H9 (cell line): Measurements from ENCODE around the gene SEC24C. TPM values are rescaled to one million over a fixed set of nuclear protein-coding genes. Genes with fewer than 3 reads are reported as not detected.

Experiments used
- DNase-seq: peaks from one replicate; pipeline ENCODE4 v3.0.0-alpha.2; 2017
- H2AFZ ChIP-seq: one replicate; pipeline ENCODE4 v1.6.1; 2013; ENCODE audit warnings: mild to moderate bottlenecking, low read length, control low read depth, moderate library complexity
- H2AK5ac ChIP-seq: 2 replicates; pipeline ENCODE4 v1.6.1; 2013; ENCODE audit warnings: low read length, control low read depth, mixed read lengths; ENCODE audit not compliant: insufficient read length
- H2BK120ac ChIP-seq: one replicate; pipeline ENCODE4 v1.6.1; 2013; ENCODE audit warnings: low read depth, mild to moderate bottlenecking, low read length, control low read depth, inconsistent platforms; ENCODE audit not compliant: poor library complexity, severe bottlenecking
- H2BK12ac ChIP-seq: 2 replicates; pipeline ENCODE4 v1.6.1; 2013; ENCODE audit warnings: low read length, control low read depth, mixed read lengths, low read depth; ENCODE audit not compliant: insufficient read length
- H2BK15ac ChIP-seq: 2 replicates; pipeline ENCODE4 v1.6.1; 2013; ENCODE audit warnings: low read depth, low read length, control low read depth
- H2BK20ac ChIP-seq: one replicate; pipeline ENCODE4 v1.6.1; 2013; ENCODE audit warnings: low read depth, mild to moderate bottlenecking, low read length, control low read depth, inconsistent platforms; ENCODE audit not compliant: poor library complexity, severe bottlenecking
- H2BK5ac ChIP-seq: 2 replicates; pipeline ENCODE4 v1.6.1; 2013; ENCODE audit warnings: low read length, control low read depth, mixed read lengths; ENCODE audit not compliant: insufficient read length
- H3K14ac ChIP-seq: 2 replicates; pipeline ENCODE4 v1.6.1; 2013; ENCODE audit warnings: low read length, control low read depth; ENCODE audit not compliant: insufficient read depth
- H3K18ac ChIP-seq: 2 replicates; pipeline ENCODE4 v1.6.1; 2013; ENCODE audit warnings: low read depth, mild to moderate bottlenecking, mixed read lengths, low read length, control low read depth; ENCODE audit not compliant: insufficient read length
- H3K23ac ChIP-seq: 2 replicates; pipeline ENCODE4 v1.6.1; 2013; ENCODE audit warnings: low read length, control low read depth, mixed read lengths, low read depth; ENCODE audit not compliant: insufficient read length
- H3K23me2 ChIP-seq: 2 replicates; pipeline ENCODE4 v1.6.1; 2013; ENCODE audit warnings: low read depth, mild to moderate bottlenecking, mixed read lengths, low read length, control low read depth; ENCODE audit not compliant: insufficient read length, poor library complexity, severe bottlenecking
- H3K27ac ChIP-seq: 2 replicates; pipeline ENCODE4 v1.5.1; 2013; ENCODE audit warnings: low read length, control low read depth, mixed read lengths, low read depth; ENCODE audit not compliant: insufficient read length
- H3K27me3 ChIP-seq: 2 replicates; pipeline ENCODE4 v1.6.1; 2013; ENCODE audit warnings: low read length, control low read depth, inconsistent platforms; ENCODE audit not compliant: insufficient read depth
- H3K4ac ChIP-seq: 2 replicates; pipeline ENCODE4 v1.6.1; 2013; ENCODE audit warnings: low read depth, mild to moderate bottlenecking, control low read depth, inconsistent platforms, low read length, moderate library complexity
- H3K4me1 ChIP-seq: 2 replicates; pipeline ENCODE4 v1.6.1; 2013; ENCODE audit warnings: low read length, control low read depth, inconsistent platforms; ENCODE audit not compliant: insufficient read depth
- H3K4me2 ChIP-seq: 2 replicates; pipeline ENCODE4 v1.6.1; 2013; ENCODE audit warnings: low read length, control low read depth, mixed read lengths; ENCODE audit not compliant: insufficient read length, insufficient read depth
- H3K56ac ChIP-seq: 2 replicates; pipeline ENCODE4 v1.6.1; 2013; ENCODE audit warnings: low read depth, mild to moderate bottlenecking, mixed read lengths, low read length, control low read depth; ENCODE audit not compliant: insufficient read length
- H3K79me1 ChIP-seq: 2 replicates; pipeline ENCODE4 v1.6.1; 2013; ENCODE audit warnings: low read depth, mild to moderate bottlenecking, moderate library complexity, low read length, control low read depth, inconsistent platforms; ENCODE audit not compliant: insufficient read depth, poor library complexity, severe bottlenecking
- H3K79me2 ChIP-seq: 2 replicates; pipeline ENCODE4 v1.6.1; 2013; ENCODE audit warnings: low read length, control low read depth, inconsistent platforms; ENCODE audit not compliant: insufficient read depth
- H3K9ac ChIP-seq: 2 replicates; pipeline ENCODE4 v1.6.1; 2013; ENCODE audit warnings: low read length, control low read depth, mixed read lengths; ENCODE audit not compliant: insufficient read length; ENCODE audit errors: extremely low read depth
- H3K9me3 ChIP-seq: one replicate; pipeline ENCODE4 v1.6.1; 2013; ENCODE audit warnings: low read depth, low read length, inconsistent platforms; ENCODE audit not compliant: control insufficient read depth
- H3T11ph ChIP-seq: one replicate; pipeline ENCODE4 v1.6.1; 2013; ENCODE audit warnings: mild to moderate bottlenecking, low read length, control low read depth, inconsistent platforms
- H4K20me1 ChIP-seq: one replicate; pipeline ENCODE4 v1.6.1; 2013; ENCODE audit not compliant: control insufficient read depth, insufficient read length, insufficient read depth
- H4K5ac ChIP-seq: 2 replicates; pipeline ENCODE4 v1.6.1; 2013; ENCODE audit warnings: low read depth, mild to moderate bottlenecking, mixed read lengths, low read length, control low read depth; ENCODE audit not compliant: insufficient read length
- H4K8ac ChIP-seq: replicated peaks from 2 replicates; pipeline ENCODE4 v1.6.1; 2013; ENCODE audit warnings: low read length, control low read depth, mixed read lengths, low read depth; ENCODE audit not compliant: insufficient read length
- H4K91ac ChIP-seq: 2 replicates; pipeline ENCODE4 v1.6.1; 2013; ENCODE audit warnings: low read depth, mild to moderate bottlenecking, moderate library complexity, mixed read lengths, low read length, control low read depth; ENCODE audit not compliant: insufficient read length
- H3K27ac Mint-ChIP-seq, 3 experiments: 2 replicates in 2 of 3; 3 replicates in 1 of 3; pipeline ENCODE4 v1.8.0; 2020 to 2021; ENCODE audit warnings: mixed read lengths in 3 of 3, mild to moderate bottlenecking in 1 of 3, moderate library complexity in 1 of 3
- H3K27me3 Mint-ChIP-seq: 2 replicates; pipeline ENCODE4 v1.8.0; 2021; ENCODE audit warnings: low read depth, mild to moderate bottlenecking, moderate library complexity, mixed read lengths
- H3K36me3 Mint-ChIP-seq, 3 experiments: 2 replicates in 2 of 3; 3 replicates in 1 of 3; pipeline ENCODE4 v1.8.0; 2020 to 2021; ENCODE audit warnings: low read depth in 3 of 3, mixed read lengths in 3 of 3; ENCODE audit not compliant: insufficient read depth in 1 of 3
- H3K4me1 Mint-ChIP-seq, 2 experiments: 2 replicates each; pipeline ENCODE4 v1.8.0; 2020; ENCODE audit warnings: mixed read lengths in 2 of 2
- H3K4me3 Mint-ChIP-seq, 2 experiments: 2 replicates in 1 of 2; 3 replicates in 1 of 2; pipeline ENCODE4 v1.8.0; 2020 to 2021; ENCODE audit warnings: mild to moderate bottlenecking in 2 of 2, mixed read lengths in 2 of 2, moderate library complexity in 1 of 2
- H3K9me3 Mint-ChIP-seq, 2 experiments: 2 replicates in 1 of 2; 3 replicates in 1 of 2; pipeline ENCODE4 v1.8.0; 2020; ENCODE audit warnings: mild to moderate bottlenecking in 2 of 2, mixed read lengths in 2 of 2, moderate library complexity in 1 of 2
- WGBS: extraction: QIAGEN DNeasy Blood & Tissue Kit; methylation state at CpG from one replicate; pipeline ENCODE4 v1.1.7; 2013; ENCODE audit warnings: missing lambda C conversion rate, low lambda C conversion rate, mixed read lengths; ENCODE audit not compliant: insufficient read length; ENCODE audit errors: extremely low coverage; 5-methylcytosine and 5-hydroxymethylcytosine counted together
- total RNA-seq: library from RNA; stranded (reverse); gene quantifications from 2 replicates; pipeline ENCODE4 v1.2.1, GENCODE V29; 2021
- TF ChIP-seq, protein P1 (sequence below): fragments of 200-600 bp; sonication (generic); conservative IDR thresholded peaks from 3 replicates; pipeline ENCODE4 v1.8.0; 2021; ENCODE audit warnings: antibody characterized with exemption, mild to moderate bottlenecking

Gene SEC24C
- total RNA-seq, 1 experiment from 2014 or later = 62.4 TPM

- Mint-ChIP-seq H3K9me3 (no peaks in the 10 kb centered on the region), H3K4me3 (no peak overlapping the region), H3K27me3 (no peaks in the 10 kb centered on the region), H3K4me1 (peaks cover 20 to 25% of the 10 kb centered on the region in 2 experiments), H3K27ac (no peak overlapping the region; a peak in 1 of 7 replicates), H3K36me3 (peaks cover 27 to 76% (median 55%) of the 10 kb centered on the region in 3 experiments)
- WGBS = no CpG with 5 or more reads among the region's 5 CpGs
- Histone ChIP-seq H3T11ph (no peak overlapping the region), H2BK5ac (no peak overlapping the region), H3K18ac (no peak overlapping the region), H2AK5ac (no peak overlapping the region), H3K9ac (no peak overlapping the region), H3K27ac (no peak overlapping the region), H3K4ac (no peak overlapping the region), H3K79me2 (no peaks in the 10 kb centered on the region), H3K27me3 (no peaks in the 10 kb centered on the region), H2AFZ (no peak overlapping the region), H3K79me1 (no peaks in the 10 kb centered on the region), H2BK12ac (no peak overlapping the region), H3K4me1 (peaks cover 5% of the 10 kb centered on the region; the same call in 1 of the 2 replicates), H4K20me1 (no peaks in the 10 kb centered on the region), H3K4me2 (no peak overlapping the region), H2BK20ac (no peak overlapping the region), H3K23ac (no peak overlapping the region), H3K23me2 (peaks cover 3% of the 10 kb centered on the region), H3K14ac (no peak overlapping the region), H4K8ac (no peak overlapping the region), H2BK15ac (no peak overlapping the region), H4K5ac (no peak overlapping the region), H2BK120ac (no peak overlapping the region), H3K9me3 (no peaks in the 10 kb centered on the region), H4K91ac (no peak overlapping the region), H3K56ac (no peak overlapping the region)
- DNase-seq = no peak
- TF ChIP-seq, protein P1, sequence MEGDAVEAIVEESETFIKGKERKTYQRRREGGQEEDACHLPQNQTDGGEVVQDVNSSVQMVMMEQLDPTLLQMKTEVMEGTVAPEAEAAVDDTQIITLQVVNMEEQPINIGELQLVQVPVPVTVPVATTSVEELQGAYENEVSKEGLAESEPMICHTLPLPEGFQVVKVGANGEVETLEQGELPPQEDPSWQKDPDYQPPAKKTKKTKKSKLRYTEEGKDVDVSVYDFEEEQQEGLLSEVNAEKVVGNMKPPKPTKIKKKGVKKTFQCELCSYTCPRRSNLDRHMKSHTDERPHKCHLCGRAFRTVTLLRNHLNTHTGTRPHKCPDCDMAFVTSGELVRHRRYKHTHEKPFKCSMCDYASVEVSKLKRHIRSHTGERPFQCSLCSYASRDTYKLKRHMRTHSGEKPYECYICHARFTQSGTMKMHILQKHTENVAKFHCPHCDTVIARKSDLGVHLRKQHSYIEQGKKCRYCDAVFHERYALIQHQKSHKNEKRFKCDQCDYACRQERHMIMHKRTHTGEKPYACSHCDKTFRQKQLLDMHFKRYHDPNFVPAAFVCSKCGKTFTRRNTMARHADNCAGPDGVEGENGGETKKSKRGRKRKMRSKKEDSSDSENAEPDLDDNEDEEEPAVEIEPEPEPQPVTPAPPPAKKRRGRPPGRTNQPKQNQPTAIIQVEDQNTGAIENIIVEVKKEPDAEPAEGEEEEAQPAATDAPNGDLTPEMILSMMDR = no peak
Observed at GRCh38 chr10:73769396-73769795, 25.2 kb downstream of the SEC24C start.
